ENCODE data around the gene MARCHF3.
"Not testable (repeated sequence)": the region's sequence is repeated elsewhere in the genome, so short reads cannot be mapped to it uniquely, and the experiment has no call there.

Gene MARCHF3

GRCh38 chr5:126847456-126847820 lies 182.9 kb downstream of the MARCHF3 start:
- DNase-seq (ENCODE audit: low spot score), result no peak

DNA sequence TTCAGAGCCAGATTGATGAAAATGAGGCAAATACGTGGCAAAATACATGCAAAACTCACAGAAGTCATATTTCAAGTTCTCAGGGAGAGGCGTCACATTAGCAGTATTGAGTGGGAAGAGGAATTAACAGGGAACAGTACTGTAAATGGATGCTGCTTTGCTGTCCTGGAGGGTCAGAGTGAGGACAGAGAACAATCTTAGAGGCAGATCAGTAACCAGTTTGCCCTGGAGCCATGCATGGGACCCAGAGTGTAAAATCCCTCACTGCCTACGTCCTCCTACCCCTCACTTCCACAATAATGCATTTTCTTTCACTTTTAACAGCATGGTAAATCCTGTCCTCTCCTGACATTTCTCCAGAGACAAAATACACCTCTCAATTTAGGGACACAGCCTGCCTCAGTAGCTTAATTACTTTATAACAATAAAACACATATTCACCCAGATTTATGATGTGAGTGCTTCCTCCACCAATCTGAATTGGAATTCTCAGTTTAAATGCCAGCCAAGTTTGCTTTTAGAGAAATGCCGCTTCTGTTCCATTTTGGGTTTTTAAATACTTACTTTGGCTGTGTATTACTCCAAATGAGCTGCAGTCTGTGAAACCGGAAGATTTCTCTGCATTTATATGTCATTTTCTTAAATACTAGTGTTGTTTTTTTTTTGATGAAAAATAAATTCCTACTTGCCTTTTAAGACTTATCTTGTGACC lies 183.5 kb downstream of the MARCHF3 start:
- DNase-seq (ENCODE audit: low spot score), result no peak

DNA sequence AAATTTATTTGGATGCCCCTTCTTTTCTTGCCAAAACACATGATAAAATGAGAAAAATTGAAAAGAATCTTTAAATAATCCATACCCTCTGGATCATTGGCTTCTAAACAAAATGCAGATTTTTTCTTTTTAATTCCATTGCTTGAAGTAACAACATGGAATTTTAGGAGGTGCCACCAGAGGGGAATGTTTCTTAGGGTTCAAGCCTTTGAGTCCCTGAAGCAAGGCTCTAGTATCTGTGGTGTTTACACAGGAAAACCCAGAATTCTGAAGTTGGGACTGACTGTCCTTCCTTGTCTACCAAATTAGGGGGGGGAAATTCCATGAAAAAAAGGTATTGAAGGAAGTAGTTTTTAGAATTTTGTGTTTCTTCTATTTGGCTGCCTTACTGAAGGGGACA lies 184.0 kb downstream of the MARCHF3 start:
- DNase-seq (ENCODE audit: low spot score), result peak; percentile 37

DNA sequence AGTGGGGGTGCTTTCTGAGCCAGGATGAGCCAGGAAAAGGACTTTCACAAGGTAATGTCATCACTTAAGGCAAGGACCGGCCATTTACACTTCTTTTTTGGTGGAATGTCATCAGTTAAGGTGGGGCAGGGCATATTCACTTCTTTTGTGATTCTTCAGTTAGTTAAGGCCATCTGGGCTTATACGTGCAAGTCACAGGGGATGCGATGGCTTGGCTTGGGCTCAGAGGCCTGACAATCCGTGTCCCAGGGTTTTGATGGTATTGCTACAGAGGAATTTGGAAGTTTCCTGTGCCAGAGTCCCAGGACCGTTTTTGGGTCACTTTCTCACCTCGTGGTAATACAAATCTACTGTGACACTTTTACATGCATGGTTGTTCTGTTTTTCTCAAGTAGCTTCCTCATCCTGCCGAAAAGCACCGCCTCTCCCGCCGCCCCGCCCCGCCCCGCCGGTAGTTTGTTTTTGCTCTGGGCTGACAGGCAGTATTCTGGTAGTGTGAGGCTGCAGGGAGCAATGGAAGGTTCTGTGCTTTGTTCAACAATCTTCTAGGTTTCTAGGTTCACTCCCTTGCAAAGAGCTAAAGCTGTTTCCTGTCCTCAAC lies 184.8 kb downstream of the MARCHF3 start:
- DNase-seq (ENCODE audit: low spot score), result peak; percentile 41

DNA sequence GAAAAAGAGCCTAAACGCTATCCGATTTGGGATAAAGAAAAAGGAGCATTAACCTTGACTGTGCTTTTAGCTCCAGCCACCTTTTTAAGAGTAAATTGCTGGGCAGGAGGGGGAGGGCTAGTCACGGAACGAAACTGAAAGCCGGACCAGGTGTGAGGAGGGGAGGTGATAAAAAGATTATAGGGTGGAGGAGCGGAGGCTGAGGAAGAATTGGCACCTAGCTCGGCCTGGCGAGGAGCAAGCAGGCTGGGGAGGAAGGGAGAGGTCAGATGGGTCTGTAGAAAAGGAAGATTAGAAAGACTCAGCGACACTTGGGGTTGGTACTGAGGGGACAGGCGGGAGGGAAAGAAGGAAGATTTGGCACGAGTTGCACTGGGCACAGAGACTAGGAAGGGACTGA lies 187.0 kb downstream of the MARCHF3 start:
- not testable (repeated sequence) for DNase-seq (ENCODE audit: low spot score)

GRCh38 chr5:126839407-126839806 lies 191.0 kb downstream of the MARCHF3 start:
- not testable (repeated sequence) for DNase-seq (ENCODE audit: low spot score)

- peak; percentile 35 for DNase-seq (ENCODE audit: low spot score)
Measured at GRCh38 chr5:126837906-126838539, 192.3 kb downstream of the MARCHF3 start.

DNA sequence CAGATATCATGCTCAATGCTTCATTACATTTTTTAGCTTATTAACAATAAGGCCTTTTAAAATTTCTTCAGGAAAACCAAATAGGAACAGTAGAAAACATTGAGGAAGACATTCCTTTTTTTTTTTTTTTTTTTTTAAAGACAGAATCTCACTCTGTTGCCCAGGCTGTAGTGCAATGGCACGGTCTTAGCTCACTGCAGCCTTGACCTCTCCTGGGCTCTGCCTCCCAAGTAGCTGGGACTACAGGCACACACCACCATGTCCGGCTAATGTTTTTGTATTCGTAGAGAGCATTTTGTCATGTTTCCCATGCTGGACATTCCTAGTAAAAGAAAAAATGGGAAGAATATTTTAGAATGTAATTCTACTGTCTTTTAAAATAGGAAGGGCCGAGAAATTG lies 193.1 kb downstream of the MARCHF3 start:
- no peak for DNase-seq (ENCODE audit: low spot score)

- no peak for DNase-seq (ENCODE audit: low spot score)
Measured at GRCh38 chr5:126836778-126837177, 193.6 kb downstream of the MARCHF3 start.

DNA sequence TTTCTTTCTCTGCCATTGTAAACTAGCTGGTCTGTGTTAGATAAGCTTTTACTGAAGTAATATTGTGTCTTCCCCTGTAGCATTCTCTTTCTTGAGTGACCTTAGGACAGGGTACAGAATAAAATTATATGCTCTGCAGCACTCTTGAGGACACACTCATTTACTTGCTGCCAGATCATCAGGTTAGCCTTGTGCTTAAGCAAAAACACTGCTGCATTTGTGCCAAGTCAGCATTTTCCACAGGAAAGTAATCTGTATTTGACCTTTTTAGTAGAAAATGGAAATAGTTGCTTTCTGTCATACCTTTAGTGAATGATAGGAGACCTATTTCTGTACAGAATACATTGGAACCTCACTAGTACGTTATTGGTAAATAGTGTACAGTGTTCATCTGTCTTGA lies 199.2 kb downstream of the MARCHF3 start:
- no peak for DNase-seq (ENCODE audit: low spot score)

- DNase-seq (ENCODE audit: low spot score), result no peak
Measured at GRCh38 chr5:126830061-126830460, 200.3 kb downstream of the MARCHF3 start.

DNA sequence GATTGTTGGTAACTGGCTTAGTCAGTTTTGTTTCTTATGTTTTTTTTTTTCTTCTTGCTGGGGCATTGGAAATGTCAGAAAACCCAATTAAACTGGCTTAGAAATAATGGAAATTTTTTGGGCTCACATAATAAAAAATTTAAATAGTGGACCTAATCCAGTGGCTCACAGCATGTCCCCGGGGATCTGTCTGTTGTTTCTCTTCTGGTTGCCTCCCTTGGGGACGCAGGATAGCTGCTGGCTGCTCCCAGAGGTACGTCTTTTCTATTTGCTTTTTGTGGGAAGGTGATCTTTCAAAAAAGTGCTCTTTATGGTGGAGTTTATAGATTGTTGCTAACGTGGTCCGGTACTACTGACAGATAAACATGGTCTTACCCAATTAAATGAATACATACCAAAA lies 201.3 kb downstream of the MARCHF3 start:
- DNase-seq (ENCODE audit: low spot score), result no peak

DNA sequence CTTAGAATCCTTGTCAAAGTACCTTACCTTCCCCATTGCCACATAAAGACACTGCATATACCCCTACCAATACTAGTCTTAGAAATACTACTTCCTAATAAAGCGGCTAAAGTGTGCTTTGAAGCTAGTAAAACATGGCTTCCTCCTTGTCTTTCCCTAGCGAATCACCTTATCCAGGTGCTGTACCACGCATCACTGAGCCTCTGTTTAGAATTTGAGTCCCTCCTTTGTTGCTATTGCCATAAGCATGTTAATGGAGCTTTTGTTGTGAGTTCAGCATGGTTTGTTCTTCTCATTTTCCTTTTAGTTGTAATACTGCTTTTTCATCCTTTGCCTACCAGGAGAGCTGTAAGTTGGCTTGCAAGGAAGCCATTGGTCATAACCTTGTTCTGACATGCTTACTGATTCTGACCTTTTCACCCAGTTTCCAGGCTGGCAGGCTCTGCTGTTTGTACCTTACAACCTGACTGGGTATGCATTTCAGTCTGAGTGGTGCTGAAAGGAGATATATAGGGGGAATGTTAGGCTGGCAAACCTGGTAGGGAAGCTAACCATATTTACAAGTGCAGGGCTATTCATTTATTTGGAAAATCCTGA lies 203.6 kb downstream of the MARCHF3 start:
- no peak for DNase-seq (ENCODE audit: low spot score)

- no peak for DNase-seq (ENCODE audit: low spot score)
Measured at GRCh38 chr5:126819253-126819652, 211.1 kb downstream of the MARCHF3 start.

GRCh38 chr5:126818736-126819135 lies 211.6 kb downstream of the MARCHF3 start:
- DNase-seq (ENCODE audit: low spot score), result no peak
